ENCODE results near the gene HRC.

HRC gene

GRCh38 chr19:49136771-49137171, 18.4 kb downstream of the HRC start:
- Histone ChIP-seq H3K79me1 (ENCODE audit: low read length) (no peaks in the 10 kb centered on the region), H3K27me3 (ENCODE audit: insufficient read depth, low read length) (no peaks in the 10 kb centered on the region), H2BK120ac (ENCODE audit: insufficient read depth, low read length, poor library complexity) (no peak overlapping the region), H4K91ac (ENCODE audit: low read depth, low read length) (no peak overlapping the region), H2AK5ac (ENCODE audit: low read length) (no peak overlapping the region), H4K8ac (ENCODE audit: low read depth, low read length) (no peak overlapping the region), H2BK5ac (ENCODE audit: low read depth, low read length, poor library complexity) (no peak overlapping the region), H3K9me3 (ENCODE audit: insufficient read depth, low read depth, low read length) (peaks cover 12% of the 10 kb centered on the region), H4K12ac (ENCODE audit: low read depth, low read length) (no peak overlapping the region), H3K4me2 (ENCODE audit: low read length) (no peak overlapping the region), H3K23ac (ENCODE audit: low read length) (no peak overlapping the region), H3K4me1 (ENCODE audit: control insufficient read depth in 1 of 2, insufficient read depth in 2 of 2, low read length in 2 of 2) (no peaks in the 10 kb centered on the region), H3K9ac (ENCODE audit: low read length) (no peak overlapping the region), H3K14ac (ENCODE audit: low read length) (no peak overlapping the region), H3K4ac (ENCODE audit: low read depth, low read length) (no peak overlapping the region), H3K79me2 (ENCODE audit: control insufficient read depth, insufficient read depth, low read length, poor library complexity) (no peaks in the 10 kb centered on the region), H3K36me3 (ENCODE audit: control insufficient read depth in 1 of 2, insufficient read depth in 2 of 2, low read length in 2 of 2) (no peaks in the 10 kb centered on the region), H2AFZ (ENCODE audit: insufficient read depth, low read length, poor library complexity) (no peak overlapping the region), H3K27ac (ENCODE audit: low read depth, low read length) (no peak overlapping the region), H2BK12ac (ENCODE audit: low read length) (no peak overlapping the region), H3K18ac (ENCODE audit: low read length) (no peak overlapping the region), H3K4me3 (ENCODE audit: low read depth, low read length) (no peak overlapping the region)
- WGBS (ENCODE audit: extremely low coverage, insufficient coverage, insufficient read length) = no CpG with 5 or more reads among the region's 10 CpGs
- DNase-seq = peak; percentile 73 to 79

GRCh38 chr19:49135686-49136085, 19.5 kb downstream of the HRC start:
- no peak overlapping the region for H2AFZ ChIP-seq (ENCODE audit: insufficient read depth, low read length, poor library complexity)
- H3K36me3 ChIP-seq (ENCODE audit: control insufficient read depth in 1 of 2, insufficient read depth in 2 of 2, low read length in 2 of 2) = no peaks in the 10 kb centered on the region
- no peak overlapping the region for H4K12ac ChIP-seq (ENCODE audit: low read depth, low read length)
- H3K18ac ChIP-seq (ENCODE audit: low read length) = no peak overlapping the region
- no peaks in the 10 kb centered on the region for H3K79me1 ChIP-seq (ENCODE audit: low read length)
- H3K9me3 ChIP-seq (ENCODE audit: insufficient read depth, low read depth, low read length) = peaks cover 9% of the 10 kb centered on the region
- no peak overlapping the region for H2BK120ac ChIP-seq (ENCODE audit: insufficient read depth, low read length, poor library complexity)
- H3K27me3 ChIP-seq (ENCODE audit: insufficient read depth, low read length) = no peaks in the 10 kb centered on the region
- H3K4ac ChIP-seq (ENCODE audit: low read depth, low read length) = no peak overlapping the region
- H2AK5ac ChIP-seq (ENCODE audit: low read length) = no peak overlapping the region
- no CpG with 5 or more reads among the region's 5 CpGs for WGBS (ENCODE audit: extremely low coverage, insufficient coverage, insufficient read length)
- H2BK5ac ChIP-seq (ENCODE audit: low read depth, low read length, poor library complexity) = no peak overlapping the region
- no peak overlapping the region for H3K4me2 ChIP-seq (ENCODE audit: low read length)
- no peak overlapping the region for H4K91ac ChIP-seq (ENCODE audit: low read depth, low read length)
- DNase-seq = no peak
- H3K14ac ChIP-seq (ENCODE audit: low read length) = no peak overlapping the region
- no peak overlapping the region for H2BK12ac ChIP-seq (ENCODE audit: low read length)
- H3K4me3 ChIP-seq (ENCODE audit: low read depth, low read length) = no peak overlapping the region
- H3K27ac ChIP-seq (ENCODE audit: low read depth, low read length) = no peak overlapping the region
- H3K4me1 ChIP-seq (ENCODE audit: control insufficient read depth in 1 of 2, insufficient read depth in 2 of 2, low read length in 2 of 2) = no peaks in the 10 kb centered on the region
- H3K9ac ChIP-seq (ENCODE audit: low read length) = no peak overlapping the region
- H3K23ac ChIP-seq (ENCODE audit: low read length) = no peak overlapping the region
- no peak overlapping the region for H4K8ac ChIP-seq (ENCODE audit: low read depth, low read length)
- H3K79me2 ChIP-seq (ENCODE audit: control insufficient read depth, insufficient read depth, low read length, poor library complexity) = no peaks in the 10 kb centered on the region

GRCh38 chr19:49133621-49134454, 21.4 kb downstream of the HRC start:
- Histone ChIP-seq H2BK12ac (ENCODE audit: low read length) (no peak overlapping the region), H3K9me3 (ENCODE audit: insufficient read depth, low read depth, low read length) (peaks cover 19% of the 10 kb centered on the region), H4K8ac (ENCODE audit: low read depth, low read length) (no peak overlapping the region), H4K12ac (ENCODE audit: low read depth, low read length) (no peak overlapping the region), H3K23ac (ENCODE audit: low read length) (no peak overlapping the region), H3K4ac (ENCODE audit: low read depth, low read length) (no peak overlapping the region), H2AFZ (ENCODE audit: insufficient read depth, low read length, poor library complexity) (no peak overlapping the region), H3K79me2 (ENCODE audit: control insufficient read depth, insufficient read depth, low read length, poor library complexity) (no peaks in the 10 kb centered on the region), H3K14ac (ENCODE audit: low read length) (no peak overlapping the region), H3K4me1 (ENCODE audit: control insufficient read depth in 1 of 2, insufficient read depth in 2 of 2, low read length in 2 of 2) (no peaks in the 10 kb centered on the region), H3K27me3 (ENCODE audit: insufficient read depth, low read length) (no peaks in the 10 kb centered on the region), H3K27ac (ENCODE audit: low read depth, low read length) (no peak overlapping the region), H3K4me3 (ENCODE audit: low read depth, low read length) (no peak overlapping the region), H3K9ac (ENCODE audit: low read length) (no peak overlapping the region), H2AK5ac (ENCODE audit: low read length) (no peak overlapping the region), H3K4me2 (ENCODE audit: low read length) (no peak overlapping the region), H2BK5ac (ENCODE audit: low read depth, low read length, poor library complexity) (no peak overlapping the region), H3K36me3 (ENCODE audit: control insufficient read depth in 1 of 2, insufficient read depth in 2 of 2, low read length in 2 of 2) (no peaks in the 10 kb centered on the region), H2BK120ac (ENCODE audit: insufficient read depth, low read length, poor library complexity) (no peak overlapping the region), H3K79me1 (ENCODE audit: low read length) (no peaks in the 10 kb centered on the region), H4K91ac (ENCODE audit: low read depth, low read length) (no peak overlapping the region), H3K18ac (ENCODE audit: low read length) (no peak overlapping the region)
- no CpG with 5 or more reads among the region's 42 CpGs for WGBS (ENCODE audit: extremely low coverage, insufficient coverage, insufficient read length)
- peak; percentile 36 to 45 for DNase-seq

- no peak overlapping the region for H3K4ac ChIP-seq (ENCODE audit: low read depth, low read length)
- no peak overlapping the region for H3K9ac ChIP-seq (ENCODE audit: low read length)
- H4K91ac ChIP-seq (ENCODE audit: low read depth, low read length) = no peak overlapping the region
- H2BK12ac ChIP-seq (ENCODE audit: low read length) = no peak overlapping the region
- H3K4me2 ChIP-seq (ENCODE audit: low read length) = no peak overlapping the region
- H3K36me3 ChIP-seq (ENCODE audit: control insufficient read depth in 1 of 2, insufficient read depth in 2 of 2, low read length in 2 of 2) = no peaks in the 10 kb centered on the region
- no CpG with 5 or more reads among the region's 49 CpGs for WGBS (ENCODE audit: extremely low coverage, insufficient coverage, insufficient read length)
- H3K14ac ChIP-seq (ENCODE audit: low read length) = no peak overlapping the region
- no peak overlapping the region for H2BK120ac ChIP-seq (ENCODE audit: insufficient read depth, low read length, poor library complexity)
- H3K23ac ChIP-seq (ENCODE audit: low read length) = no peak overlapping the region
- peaks cover 0 to 2% of the 10 kb centered on the region in 2 experiments for H3K4me1 ChIP-seq (ENCODE audit: control insufficient read depth in 1 of 2, insufficient read depth in 2 of 2, low read length in 2 of 2)
- H2AK5ac ChIP-seq (ENCODE audit: low read length) = no peak overlapping the region
- DNase-seq = no peak
- H3K79me1 ChIP-seq (ENCODE audit: low read length) = no peaks in the 10 kb centered on the region
- H3K27ac ChIP-seq (ENCODE audit: low read depth, low read length) = no peak overlapping the region
- no peaks in the 10 kb centered on the region for H3K79me2 ChIP-seq (ENCODE audit: control insufficient read depth, insufficient read depth, low read length, poor library complexity)
- no peak overlapping the region for H4K8ac ChIP-seq (ENCODE audit: low read depth, low read length)
- H3K18ac ChIP-seq (ENCODE audit: low read length) = no peak overlapping the region
- H3K9me3 ChIP-seq (ENCODE audit: insufficient read depth, low read depth, low read length) = peaks cover 19% of the 10 kb centered on the region
- H4K12ac ChIP-seq (ENCODE audit: low read depth, low read length) = no peak overlapping the region
- no peak overlapping the region for H3K4me3 ChIP-seq (ENCODE audit: low read depth, low read length)
- no peak overlapping the region for H2AFZ ChIP-seq (ENCODE audit: insufficient read depth, low read length, poor library complexity)
- H2BK5ac ChIP-seq (ENCODE audit: low read depth, low read length, poor library complexity) = no peak overlapping the region
- H3K27me3 ChIP-seq (ENCODE audit: insufficient read depth, low read length) = no peaks in the 10 kb centered on the region
Measured at GRCh38 chr19:49132974-49133609, 22.1 kb downstream of the HRC start.

Data from trophoblast cell (in vitro differentiated cells and primary cell).